GM23338 (cell line): Measurements from ENCODE around the gene ARL13B. TPM values are rescaled to one million over a fixed set of nuclear protein-coding genes. Genes with fewer than 3 reads are reported as not detected.

ENCODE experiments used
- ATAC-seq: fragments of 200-7000 bp; cut with Tn5 transposase; 3 replicates; pipeline ENCODE4 v1.9.1; 2020
- DNase-seq: peaks from one replicate; pipeline ENCODE4 v3.0.0-alpha.2; 2015; ENCODE audit warnings: low spot score
- H2AFZ ChIP-seq: fragments of 200-600 bp; sonication (generic); 2 replicates; pipeline ENCODE4 v1.8.0; 2016; ENCODE audit warnings: antibody characterized with exemption, mild to moderate bottlenecking, moderate library complexity
- H3F3A ChIP-seq: fragments of 200-600 bp; sonication (generic); replicated peaks from 2 replicates; pipeline ENCODE4 v1.8.0; 2017; ENCODE audit warnings: antibody characterized with exemption, mixed run types, low read depth
- H3K27ac ChIP-seq: fragments of 200-600 bp; sonication (generic); 2 replicates; pipeline ENCODE4 v1.6.1; 2016; ENCODE audit warnings: low read depth
- H3K27me3 ChIP-seq: fragments of 200-600 bp; sonication (generic); 2 replicates; pipeline ENCODE4 v1.8.0; 2016; ENCODE audit warnings: mild to moderate bottlenecking, mixed run types, moderate library complexity; ENCODE audit not compliant: insufficient read depth
- H3K36me3 ChIP-seq: fragments of 200-600 bp; sonication (generic); 2 replicates; pipeline ENCODE4 v1.8.0; 2016; ENCODE audit warnings: mild to moderate bottlenecking; ENCODE audit not compliant: insufficient read depth
- H3K4me1 ChIP-seq: fragments of 200-600 bp; sonication (generic); 2 replicates; pipeline ENCODE4 v1.8.0; 2016; ENCODE audit warnings: mild to moderate bottlenecking, moderate library complexity; ENCODE audit not compliant: insufficient read depth
- H3K4me2 ChIP-seq: fragments of 200-600 bp; sonication (generic); 2 replicates; pipeline ENCODE4 v1.7.1; 2017; ENCODE audit warnings: mixed run types
- H3K4me3 ChIP-seq: fragments of 200-600 bp; sonication (generic); 2 replicates; pipeline ENCODE4 v1.6.1; 2016; ENCODE audit warnings: mixed run types
- H3K79me2 ChIP-seq: fragments of 200-600 bp; sonication (generic); replicated peaks from 2 replicates; pipeline ENCODE4 v1.8.0; 2017; ENCODE audit warnings: mild to moderate bottlenecking; ENCODE audit not compliant: insufficient read depth
- H3K9me2 ChIP-seq: fragments of 200-600 bp; sonication (generic); 2 replicates; pipeline ENCODE4 v1.8.0; 2017; ENCODE audit not compliant: insufficient read depth
- H4K20me1 ChIP-seq: fragments of 200-600 bp; sonication (generic); replicated peaks from 2 replicates; pipeline ENCODE4 v1.8.0; 2017; ENCODE audit warnings: mild to moderate bottlenecking; ENCODE audit not compliant: insufficient read depth
- H3K27ac Mint-ChIP-seq: 2 replicates; pipeline ENCODE4 v1.8.0; 2020; ENCODE audit warnings: inconsistent platforms, mild to moderate bottlenecking, moderate library complexity, mixed read lengths
- H3K27me3 Mint-ChIP-seq: 3 replicates; pipeline ENCODE4 v1.8.0; 2022; ENCODE audit warnings: low read depth, mild to moderate bottlenecking, moderate library complexity, mixed read lengths, inconsistent platforms; ENCODE audit not compliant: insufficient read depth, poor library complexity
- H3K36me3 Mint-ChIP-seq: 3 replicates; pipeline ENCODE4 v1.8.0; 2021; ENCODE audit warnings: low read depth, mild to moderate bottlenecking, inconsistent platforms, moderate library complexity, mixed read lengths
- H3K4me1 Mint-ChIP-seq: 3 replicates; pipeline ENCODE4 v1.8.0; 2020; ENCODE audit warnings: mild to moderate bottlenecking, inconsistent platforms, mixed read lengths
- H3K4me3 Mint-ChIP-seq: 3 replicates; pipeline ENCODE4 v1.8.0; 2021; ENCODE audit warnings: moderate library complexity, mild to moderate bottlenecking, inconsistent platforms, mixed read lengths
- H3K9me3 Mint-ChIP-seq: 3 replicates; pipeline ENCODE4 v1.8.0; 2020; ENCODE audit warnings: moderate library complexity, mild to moderate bottlenecking, inconsistent platforms, mixed read lengths
- CREB1 ChIP-seq: fragments of 250-450 bp; sonication (Bioruptor Pico); IDR thresholded peaks from 2 replicates; pipeline ENCODE4 v1.5.0; 2020; ENCODE audit warnings: low read depth, mild to moderate bottlenecking, moderate library complexity
- CTCF ChIP-seq, 2 experiments: fragments of 200-600 bp in 1 of 2; sonication (generic) in 1 of 2; conservative IDR thresholded peaks; 2 replicates each; pipeline versions ENCODE4 v1.5.1 to v1.6.1; 2016 to 2017; ENCODE audit warnings: antibody characterized with exemption in 2 of 2, low read depth in 2 of 2, mild to moderate bottlenecking in 2 of 2, moderate library complexity in 1 of 2
- EZH2 ChIP-seq: fragments of 200-600 bp; sonication (generic); IDR thresholded peaks from one replicate; pipeline ENCODE4 v1.8.0; 2017; ENCODE audit warnings: antibody characterized with exemption, mild to moderate bottlenecking, low read depth; ENCODE audit not compliant: unreplicated experiment
- EZH2phosphoT487 ChIP-seq: fragments of 200-600 bp; sonication (generic); IDR thresholded peaks from one replicate; pipeline ENCODE4 v1.8.1; 2018; ENCODE audit warnings: antibody characterized with exemption; ENCODE audit not compliant: unreplicated experiment
- JUNB ChIP-seq: IDR thresholded peaks from one replicate; pipeline ENCODE4 v1.6.1; 2016; ENCODE audit warnings: antibody characterized with exemption; ENCODE audit not compliant: unreplicated experiment
- ZNF114 ChIP-seq: fragments of 250-450 bp; sonication (Bioruptor Pico); IDR thresholded peaks from 2 replicates; pipeline ENCODE4 v1.5.0; 2020; ENCODE audit warnings: mild to moderate bottlenecking, moderate library complexity
- ZNF331 ChIP-seq: fragments of 250-450 bp; sonication (Bioruptor Pico); IDR thresholded peaks from 2 replicates; pipeline ENCODE4 v1.5.0; 2020; ENCODE audit warnings: low read depth, mild to moderate bottlenecking, moderate library complexity
- polyA plus RNA-seq: library from polyadenylated mRNA; unstranded; fragments of >200 nt; fragmentation: Nextera tagmentation; extraction: Ambion mirVana; gene quantifications from 2 replicates; pipeline ENCODE4 v1.2.1, GENCODE V29; 2016
- total RNA-seq: library from RNA; depleted of rRNA; stranded (reverse); fragments of >200 nt; shearing (Covaris generic); gene quantifications from 2 replicates; pipeline ENCODE4 v1.2.3, GENCODE V29; 2014
- TF ChIP-seq, protein P1 (sequence below): fragments of 250-450 bp; sonication (Bioruptor Pico); IDR thresholded peaks from 2 replicates; pipeline ENCODE4 v1.5.0; 2020; ENCODE audit warnings: mild to moderate bottlenecking, moderate library complexity

Gene ARL13B
- total and polyA plus RNA-seq, 2 experiments from 2014 or later: 7.9 to 17.1 TPM

- TF ChIP-seq, protein P1, sequence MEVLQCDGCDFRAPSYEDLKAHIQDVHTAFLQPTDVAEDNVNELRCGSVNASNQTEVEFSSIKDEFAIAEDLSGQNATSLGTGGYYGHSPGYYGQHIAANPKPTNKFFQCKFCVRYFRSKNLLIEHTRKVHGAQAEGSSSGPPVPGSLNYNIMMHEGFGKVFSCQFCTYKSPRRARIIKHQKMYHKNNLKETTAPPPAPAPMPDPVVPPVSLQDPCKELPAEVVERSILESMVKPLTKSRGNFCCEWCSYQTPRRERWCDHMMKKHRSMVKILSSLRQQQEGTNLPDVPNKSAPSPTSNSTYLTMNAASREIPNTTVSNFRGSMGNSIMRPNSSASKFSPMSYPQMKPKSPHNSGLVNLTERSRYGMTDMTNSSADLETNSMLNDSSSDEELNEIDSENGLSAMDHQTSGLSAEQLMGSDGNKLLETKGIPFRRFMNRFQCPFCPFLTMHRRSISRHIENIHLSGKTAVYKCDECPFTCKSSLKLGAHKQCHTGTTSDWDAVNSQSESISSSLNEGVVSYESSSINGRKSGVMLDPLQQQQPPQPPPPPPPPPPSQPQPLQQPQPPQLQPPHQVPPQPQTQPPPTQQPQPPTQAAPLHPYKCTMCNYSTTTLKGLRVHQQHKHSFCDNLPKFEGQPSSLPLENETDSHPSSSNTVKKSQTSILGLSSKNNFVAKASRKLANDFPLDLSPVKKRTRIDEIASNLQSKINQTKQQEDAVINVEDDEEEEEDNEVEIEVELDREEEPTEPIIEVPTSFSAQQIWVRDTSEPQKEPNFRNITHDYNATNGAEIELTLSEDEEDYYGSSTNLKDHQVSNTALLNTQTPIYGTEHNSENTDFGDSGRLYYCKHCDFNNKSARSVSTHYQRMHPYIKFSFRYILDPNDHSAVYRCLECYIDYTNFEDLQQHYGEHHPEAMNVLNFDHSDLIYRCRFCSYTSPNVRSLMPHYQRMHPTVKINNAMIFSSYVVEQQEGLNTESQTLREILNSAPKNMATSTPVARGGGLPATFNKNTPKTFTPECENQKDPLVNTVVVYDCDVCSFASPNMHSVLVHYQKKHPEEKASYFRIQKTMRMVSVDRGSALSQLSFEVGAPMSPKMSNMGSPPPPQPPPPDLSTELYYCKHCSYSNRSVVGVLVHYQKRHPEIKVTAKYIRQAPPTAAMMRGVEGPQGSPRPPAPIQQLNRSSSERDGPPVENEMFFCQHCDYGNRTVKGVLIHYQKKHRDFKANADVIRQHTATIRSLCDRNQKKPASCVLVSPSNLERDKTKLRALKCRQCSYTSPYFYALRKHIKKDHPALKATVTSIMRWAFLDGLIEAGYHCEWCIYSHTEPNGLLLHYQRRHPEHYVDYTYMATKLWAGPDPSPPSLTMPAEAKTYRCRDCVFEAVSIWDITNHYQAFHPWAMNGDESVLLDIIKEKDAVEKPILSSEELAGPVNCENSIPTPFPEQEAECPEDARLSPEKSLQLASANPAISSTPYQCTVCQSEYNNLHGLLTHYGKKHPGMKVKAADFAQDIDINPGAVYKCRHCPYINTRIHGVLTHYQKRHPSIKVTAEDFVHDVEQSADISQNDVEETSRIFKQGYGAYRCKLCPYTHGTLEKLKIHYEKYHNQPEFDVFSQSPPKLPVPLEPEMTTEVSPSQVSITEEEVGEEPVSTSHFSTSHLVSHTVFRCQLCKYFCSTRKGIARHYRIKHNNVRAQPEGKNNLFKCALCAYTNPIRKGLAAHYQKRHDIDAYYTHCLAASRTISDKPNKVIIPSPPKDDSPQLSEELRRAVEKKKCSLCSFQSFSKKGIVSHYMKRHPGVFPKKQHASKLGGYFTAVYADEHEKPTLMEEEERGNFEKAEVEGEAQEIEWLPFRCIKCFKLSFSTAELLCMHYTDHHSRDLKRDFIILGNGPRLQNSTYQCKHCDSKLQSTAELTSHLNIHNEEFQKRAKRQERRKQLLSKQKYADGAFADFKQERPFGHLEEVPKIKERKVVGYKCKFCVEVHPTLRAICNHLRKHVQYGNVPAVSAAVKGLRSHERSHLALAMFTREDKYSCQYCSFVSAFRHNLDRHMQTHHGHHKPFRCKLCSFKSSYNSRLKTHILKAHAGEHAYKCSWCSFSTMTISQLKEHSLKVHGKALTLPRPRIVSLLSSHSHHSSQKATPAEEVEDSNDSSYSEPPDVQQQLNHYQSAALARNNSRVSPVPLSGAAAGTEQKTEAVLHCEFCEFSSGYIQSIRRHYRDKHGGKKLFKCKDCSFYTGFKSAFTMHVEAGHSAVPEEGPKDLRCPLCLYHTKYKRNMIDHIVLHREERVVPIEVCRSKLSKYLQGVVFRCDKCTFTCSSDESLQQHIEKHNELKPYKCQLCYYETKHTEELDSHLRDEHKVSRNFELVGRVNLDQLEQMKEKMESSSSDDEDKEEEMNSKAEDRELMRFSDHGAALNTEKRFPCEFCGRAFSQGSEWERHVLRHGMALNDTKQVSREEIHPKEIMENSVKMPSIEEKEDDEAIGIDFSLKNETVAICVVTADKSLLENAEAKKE (CRISPR knock-in tag): no peak
Measured at GRCh38 chr3:93981649-93982048, 1.7 kb downstream of the ARL13B start (continued).

- H3K4me2 ChIP-seq: no peak overlapping the region
- no peaks in the 10 kb centered on the region for H3K27me3 ChIP-seq
- H3K4me3 Mint-ChIP-seq: no peak overlapping the region
- H2AFZ ChIP-seq: no peak overlapping the region
- H3F3A ChIP-seq: no peaks in the 10 kb centered on the region
- H3K4me3 ChIP-seq: no peak overlapping the region
- H3K79me2 ChIP-seq: peaks cover 46% of the 10 kb centered on the region
- no peak overlapping the region for H3K27ac ChIP-seq
- DNase-seq: no peak
- no peaks in the 10 kb centered on the region for H3K36me3 ChIP-seq
- peaks cover 8% of the 10 kb centered on the region; the same call in 1 of the 2 replicates for H4K20me1 ChIP-seq
- no peaks in the 10 kb centered on the region for H3K9me2 ChIP-seq
- no peak overlapping the region for H3K27ac Mint-ChIP-seq
- H3K27me3 Mint-ChIP-seq: peaks cover 5% of the 10 kb centered on the region
- no peaks in the 10 kb centered on the region; the same call in 2 of the 3 replicates for H3K9me3 Mint-ChIP-seq
- H3K36me3 Mint-ChIP-seq: no peaks in the 10 kb centered on the region; the same call in 2 of the 3 replicates
- ATAC-seq: no peak
- peaks cover 10% of the 10 kb centered on the region for H3K4me1 Mint-ChIP-seq
- H3K4me1 ChIP-seq: peaks cover 11% of the 10 kb centered on the region; the same call in 1 of the 2 replicates
- TF ChIP-seq ZNF331 (CRISPR knock-in tag) (no peak), CREB1 (CRISPR knock-in tag) (no peak), JUNB (no peak), CTCF (conservative IDR thresholded peaks at IDR 0.05; ENCODE audit: low read depth in 2 of 2) (no peak), ZNF114 (CRISPR knock-in tag) (no peak), EZH2 (no peak), EZH2phosphoT487 (no peak)
- TF ChIP-seq, protein P1 (CRISPR knock-in tag): no peak
Measured at GRCh38 chr3:93983408-93983807, 3.5 kb downstream of the ARL13B start.
